Fibroblast of the aortic adventitia (primary cell): Measurements from ENCODE around the gene DMBX1. TPM values are rescaled to one million over a fixed set of nuclear protein-coding genes. Genes with fewer than 3 reads are reported as not detected.

ENCODE experiments used
- DNase-seq: peaks from one replicate; pipeline ENCODE4 v3.0.0-alpha.2; 2010; ENCODE audit warnings: low read depth
- H3K4me3 ChIP-seq: 2 replicates; pipeline ENCODE4 v1.5.1; 2011; ENCODE audit warnings: low read depth, mild to moderate bottlenecking, control low read depth, low read length, moderate library complexity
- CTCF ChIP-seq: IDR thresholded peaks from 2 replicates; pipeline ENCODE4 v1.5.1; 2011; ENCODE audit warnings: mild to moderate bottlenecking, low read length, control low read depth, inconsistent platforms; ENCODE audit not compliant: insufficient read depth
- total RNA-seq: library from RNA; depleted of rRNA; stranded (reverse); fragments of >200 nt; gene quantifications from 2 replicates; pipeline ENCODE4 v1.2.3, GENCODE V29; 2012; ENCODE audit warnings: low replicate concordance

The DMBX1 gene
- total RNA-seq, 1 donor: not detected

- H3K4me3 ChIP-seq: no peak overlapping the region
- no peak for TF ChIP-seq CTCF
- DNase-seq: no peak
Measured at GRCh38 chr1:46447499-46448108, 42.0 kb upstream of the DMBX1 start.

GRCh38 chr1:46448109-46448911 lies 41.3 kb upstream of the DMBX1 start:
- no peak for DNase-seq
- TF ChIP-seq CTCF: no peak

GRCh38 chr1:46449223-46450159 lies 40.1 kb upstream of the DMBX1 start:
- no peak for DNase-seq
- H3K4me3 ChIP-seq: no peak overlapping the region
- TF ChIP-seq CTCF: no peak

More at GRCh38 chr1:46448109-46448911, 41.3 kb upstream of the DMBX1 start:
- peak overlapping the region; percentile 17 for H3K4me3 ChIP-seq

- TF ChIP-seq CTCF: no peak
- no peak overlapping the region for H3K4me3 ChIP-seq
- DNase-seq: no peak
Measured at GRCh38 chr1:46450160-46450517, 39.5 kb upstream of the DMBX1 start.

GRCh38 chr1:46451948-46452930 lies 37.4 kb upstream of the DMBX1 start:
- no peak for DNase-seq
- no peak for TF ChIP-seq CTCF
- no peak overlapping the region for H3K4me3 ChIP-seq

- no peak for TF ChIP-seq CTCF
- DNase-seq: no peak
- no peak overlapping the region for H3K4me3 ChIP-seq
Measured at GRCh38 chr1:46452931-46453325, 36.7 kb upstream of the DMBX1 start.
